Neural cell (in vitro differentiated cells): ENCODE measurements around the gene GPC5. TPM values are rescaled to one million over a fixed set of nuclear protein-coding genes. Genes with fewer than 3 reads are reported as not detected.

ENCODE experiments used
- H2AFZ ChIP-seq: fragments of 200-600, 300-800 bp; sonication (generic), shearing (Covaris generic); 2 replicates; pipeline ENCODE4 v1.6.0; 2014; ENCODE audit warnings: low read depth, mild to moderate bottlenecking, antibody characterized with exemption, low read length, moderate library complexity
- H3F3A ChIP-seq: fragments of 200-600 bp; shearing (Covaris generic); 2 replicates; pipeline ENCODE4 v1.6.1; 2016; ENCODE audit warnings: mild to moderate bottlenecking, moderate library complexity, mixed read lengths, antibody characterized with exemption, low read length; ENCODE audit not compliant: insufficient read depth, poor library complexity, severe bottlenecking
- H3K27ac ChIP-seq: fragments of 200-600, 300-800 bp; sonication (generic), shearing (Covaris generic); 2 replicates; pipeline ENCODE4 v1.5.1; 2014; ENCODE audit warnings: mild to moderate bottlenecking, low read length, moderate library complexity
- H3K27me3 ChIP-seq: fragments of 300-800, 200-600 bp; sonication (generic), shearing (Covaris generic); 2 replicates; pipeline ENCODE4 v1.6.0; 2014; ENCODE audit warnings: mild to moderate bottlenecking, low read depth, low read length, moderate library complexity; ENCODE audit not compliant: insufficient read depth
- H3K36me3 ChIP-seq: fragments of 300-800, 200-600 bp; sonication (generic), shearing (Covaris generic); 2 replicates; pipeline ENCODE4 v1.5.1; 2014; ENCODE audit warnings: mild to moderate bottlenecking, antibody characterized with exemption, low read length, moderate library complexity; ENCODE audit not compliant: insufficient read depth
- H3K4me2 ChIP-seq: fragments of 300-800, 200-600 bp; sonication (generic), shearing (Covaris generic); 2 replicates; pipeline ENCODE4 v1.6.0; 2014; ENCODE audit warnings: mild to moderate bottlenecking, low read length
- H3K4me3 ChIP-seq: fragments of 300-800, 200-600 bp; sonication (generic), shearing (Covaris generic); 2 replicates; pipeline ENCODE4 v1.5.1; 2014; ENCODE audit warnings: mild to moderate bottlenecking, low read length, moderate library complexity
- H3K79me2 ChIP-seq: fragments of 200-600 bp; shearing (Covaris generic); replicated peaks from 2 replicates; pipeline ENCODE4 v1.6.0; 2014; ENCODE audit warnings: mild to moderate bottlenecking, low read length, moderate library complexity; ENCODE audit not compliant: insufficient read depth
- H3K9ac ChIP-seq: fragments of 300-800, 200-600 bp; sonication (generic), shearing (Covaris generic); 2 replicates; pipeline ENCODE4 v1.6.1; 2016; ENCODE audit warnings: mild to moderate bottlenecking, low read length, mixed read lengths
- H3K9me2 ChIP-seq: fragments of 200-600 bp; shearing (Covaris generic); 2 replicates; pipeline ENCODE4 v1.6.1; 2016; ENCODE audit warnings: mild to moderate bottlenecking, low read length, mixed read lengths; ENCODE audit not compliant: insufficient read depth
- H3K9me3 ChIP-seq: fragments of 200-600, 300-800 bp; sonication (generic), shearing (Covaris generic); 2 replicates; pipeline ENCODE4 v1.6.1; 2016; ENCODE audit warnings: mild to moderate bottlenecking, mixed run types, low read length, moderate library complexity, mixed read lengths
- H4K20me1 ChIP-seq: fragments of 200-600 bp; shearing (Covaris generic); 2 replicates; pipeline ENCODE4 v1.6.1; 2016; ENCODE audit warnings: mild to moderate bottlenecking, mixed run types; ENCODE audit not compliant: insufficient read depth
- CTCF ChIP-seq: fragments of 450-650 bp; IDR thresholded peaks from 2 replicates; pipeline ENCODE4 v1.5.1; 2014; ENCODE audit warnings: antibody characterized with exemption, mild to moderate bottlenecking, moderate library complexity; ENCODE audit not compliant: poor library complexity, severe bottlenecking
- EP300 ChIP-seq: fragments of 450-650 bp; conservative IDR thresholded peaks from 2 replicates; pipeline ENCODE4 v1.6.1; 2014; ENCODE audit warnings: antibody characterized with exemption, mild to moderate bottlenecking, moderate library complexity; ENCODE audit not compliant: poor library complexity, severe bottlenecking
- EZH2 ChIP-seq: fragments of 200-600, 300-800 bp; shearing (Covaris generic), sonication (generic); IDR thresholded peaks from 2 replicates; pipeline ENCODE4 v1.6.1; 2014; ENCODE audit warnings: antibody characterized with exemption, low read length, borderline replicate concordance, mild to moderate bottlenecking; ENCODE audit not compliant: insufficient read depth, poor library complexity, severe bottlenecking
- MXI1 ChIP-seq: fragments of 450-650 bp; conservative IDR thresholded peaks from 2 replicates; pipeline ENCODE4 v1.6.1; 2014; ENCODE audit warnings: antibody characterized with exemption, mild to moderate bottlenecking; ENCODE audit not compliant: poor library complexity, severe bottlenecking
- POLR2AphosphoS5 ChIP-seq: IDR thresholded peaks from 2 replicates; pipeline ENCODE4 v1.6.1; 2012
- RAD21 ChIP-seq: fragments of 450-650 bp; conservative IDR thresholded peaks from 2 replicates; pipeline ENCODE4 v1.6.1; 2014; ENCODE audit warnings: antibody characterized with exemption, mild to moderate bottlenecking, moderate library complexity
- REST ChIP-seq: IDR thresholded peaks from 2 replicates; pipeline ENCODE4 v1.6.1; 2012; ENCODE audit warnings: borderline replicate concordance
- SMC3 ChIP-seq: fragments of 450-650 bp; conservative IDR thresholded peaks from 2 replicates; pipeline ENCODE4 v1.6.1; 2014; ENCODE audit warnings: antibody characterized with exemption, mild to moderate bottlenecking, moderate library complexity; ENCODE audit not compliant: poor library complexity
- TAF1 ChIP-seq: IDR thresholded peaks from 2 replicates; pipeline ENCODE4 v1.6.1; 2012; ENCODE audit warnings: low read depth
- polyA plus RNA-seq: library from polyadenylated mRNA; depleted of rRNA; stranded (reverse); fragments of >200 nt; gene quantifications from 2 replicates; pipeline ENCODE4 v1.2.3, GENCODE V29; 2014

Gene GPC5
- polyA plus RNA-seq, 1 donor from 2014 or later, result 5.0 TPM

GRCh38 chr13:91776611-91777193 lies 378.3 kb downstream of the GPC5 start:
- Histone ChIP-seq H3K79me2 (no peaks in the 10 kb centered on the region), H3K9me3 (no peaks in the 10 kb centered on the region), H3K36me3 (no peaks in the 10 kb centered on the region), H3K4me3 (peak overlapping the region; percentile 24), H3K9me2 (no peaks in the 10 kb centered on the region), H2AFZ (no peak overlapping the region), H3F3A (no peaks in the 10 kb centered on the region), H4K20me1 (no peaks in the 10 kb centered on the region), H3K9ac (no peak overlapping the region), H3K4me2 (peak overlapping the region; percentile 14), H3K27ac (peak overlapping the region; percentile 26), H3K27me3 (no peaks in the 10 kb centered on the region)
- TF ChIP-seq MXI1 (no peak), POLR2AphosphoS5 (peak; percentile 39), TAF1 (no peak), CTCF (no peak), EP300 (peak; percentile 82)

GRCh38 chr13:91778123-91778522 lies 379.7 kb downstream of the GPC5 start:
- Histone ChIP-seq H3K9me3 (no peaks in the 10 kb centered on the region), H3K36me3 (no peaks in the 10 kb centered on the region), H3K27me3 (no peaks in the 10 kb centered on the region), H3K27ac (no peak overlapping the region), H4K20me1 (no peaks in the 10 kb centered on the region), H3F3A (no peaks in the 10 kb centered on the region), H3K9me2 (no peaks in the 10 kb centered on the region), H3K79me2 (no peaks in the 10 kb centered on the region), H3K4me2 (no peak overlapping the region), H3K9ac (no peak overlapping the region), H3K4me3 (no peak overlapping the region), H2AFZ (no peak overlapping the region)
- TF ChIP-seq POLR2AphosphoS5 (no peak), EP300 (no peak), EZH2 (no peak), REST (no peak), TAF1 (no peak), CTCF (no peak), MXI1 (no peak), RAD21 (no peak), SMC3 (no peak)
